ENCODE measurements around the gene FAAP20. TPM values are rescaled to one million over a fixed set of nuclear protein-coding genes. Genes with fewer than 3 reads are reported as not detected.

The FAAP20 gene
- total RNA-seq, 4 donors from 2014 or later: 19.4 to 84.5 (median 34.9) TPM

DNA sequence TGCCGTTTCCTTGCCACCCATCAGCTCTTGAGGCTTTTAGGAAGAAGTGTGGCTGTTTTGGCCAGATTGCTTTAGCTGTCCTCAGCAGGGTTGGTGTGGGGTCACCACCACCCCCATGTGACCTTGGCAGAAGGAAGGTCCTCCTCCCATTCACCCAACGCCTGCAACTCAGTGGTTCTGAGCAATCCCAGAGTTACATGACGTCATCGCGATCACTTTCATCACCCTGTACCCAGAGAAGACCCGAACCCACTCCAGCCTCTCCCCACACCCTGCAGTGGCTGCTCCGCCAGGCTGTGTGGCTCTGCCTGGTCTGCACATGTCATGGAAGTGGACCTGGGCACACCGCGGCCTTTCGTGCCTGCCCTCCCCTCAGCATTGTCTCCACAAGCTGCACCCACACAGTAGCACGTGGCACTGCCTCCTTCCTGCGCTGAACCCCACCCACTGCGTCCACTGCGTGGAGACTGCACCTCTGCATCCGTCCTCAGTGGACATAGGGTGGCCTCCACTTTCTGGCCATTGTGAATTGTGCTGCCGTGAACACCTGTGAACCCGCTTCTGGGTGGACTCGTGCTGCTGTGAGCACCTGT lies 16.5 kb downstream of the FAAP20 start:
- Histone ChIP-seq H3K27ac (no peak overlapping the region), H3K4me3 (no peak overlapping the region), H3K9me3 (no peaks in the 10 kb centered on the region), H3K36me3 (no peaks in the 10 kb centered on the region), H3K4me1 (no peaks in the 10 kb centered on the region), H3K27me3 (no peaks in the 10 kb centered on the region)
- no peak for TF ChIP-seq POLR2A (IDR thresholded peaks at IDR 0.05)
- TF ChIP-seq EP300 (IDR thresholded peaks at IDR 0.05; ENCODE audit: low read depth): no peak
- TF ChIP-seq, protein P1, sequence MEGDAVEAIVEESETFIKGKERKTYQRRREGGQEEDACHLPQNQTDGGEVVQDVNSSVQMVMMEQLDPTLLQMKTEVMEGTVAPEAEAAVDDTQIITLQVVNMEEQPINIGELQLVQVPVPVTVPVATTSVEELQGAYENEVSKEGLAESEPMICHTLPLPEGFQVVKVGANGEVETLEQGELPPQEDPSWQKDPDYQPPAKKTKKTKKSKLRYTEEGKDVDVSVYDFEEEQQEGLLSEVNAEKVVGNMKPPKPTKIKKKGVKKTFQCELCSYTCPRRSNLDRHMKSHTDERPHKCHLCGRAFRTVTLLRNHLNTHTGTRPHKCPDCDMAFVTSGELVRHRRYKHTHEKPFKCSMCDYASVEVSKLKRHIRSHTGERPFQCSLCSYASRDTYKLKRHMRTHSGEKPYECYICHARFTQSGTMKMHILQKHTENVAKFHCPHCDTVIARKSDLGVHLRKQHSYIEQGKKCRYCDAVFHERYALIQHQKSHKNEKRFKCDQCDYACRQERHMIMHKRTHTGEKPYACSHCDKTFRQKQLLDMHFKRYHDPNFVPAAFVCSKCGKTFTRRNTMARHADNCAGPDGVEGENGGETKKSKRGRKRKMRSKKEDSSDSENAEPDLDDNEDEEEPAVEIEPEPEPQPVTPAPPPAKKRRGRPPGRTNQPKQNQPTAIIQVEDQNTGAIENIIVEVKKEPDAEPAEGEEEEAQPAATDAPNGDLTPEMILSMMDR (IDR thresholded peaks at IDR 0.05): no peak
- no peak for TF ChIP-seq POLR2AphosphoS5 (IDR thresholded peaks at IDR 0.05)
- DNase-seq: no peak
- intact Hi-C loops (cut with DNase I; ENCODE audit: low total_unique reads) (no loop called here), in situ Hi-C loops (cut with MboI; ENCODE audit: low pct_ligation_motif_present in 1 of 4, low pct_unique_long_range_greater_than_20kb in 1 of 4, low sequenced_read_pairs in 3 of 4) (loop anchor here in 2 of 4 donors (25.0 kb wide), 2 partner anchors 359 to 609 kb away; partner anchors contain the start of genes HES5 (in 1 of the 2) and PANK4 (in 1 of the 2))
- 91% methylated on average over 18 of the region's 18 CpGs; no CpG with 5 or more reads in 1 of the 2 donors for WGBS, 2 donors (ENCODE audit: low coverage in 1 of 2)

DNA sequence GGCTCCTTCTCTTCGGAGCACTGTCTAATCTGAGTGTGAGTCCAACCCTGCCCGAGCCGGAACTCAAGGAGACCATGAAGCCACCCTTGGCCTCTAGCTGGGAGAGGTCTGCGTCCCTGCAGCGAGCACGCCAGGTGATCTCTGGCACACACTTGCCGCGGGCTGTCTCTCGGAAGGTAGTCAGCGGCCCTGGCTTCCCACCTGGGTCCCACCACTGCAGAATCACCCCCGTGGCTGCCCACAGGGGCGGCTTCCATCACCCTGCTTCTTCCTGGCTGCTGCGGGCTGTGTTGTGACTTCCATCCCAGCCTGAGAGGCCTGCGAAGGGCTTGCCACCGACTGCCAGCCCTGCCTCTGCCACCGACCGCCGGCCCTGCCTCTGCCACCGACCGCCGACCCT lies 17.0 kb downstream of the FAAP20 start:
- DNase-seq: no peak
- in situ Hi-C loops (cut with MboI; ENCODE audit: low pct_ligation_motif_present in 1 of 4, low pct_unique_long_range_greater_than_20kb in 1 of 4, low sequenced_read_pairs in 3 of 4): loop anchor here in 2 of 4 donors (25.0 kb wide), 2 partner anchors 360 to 610 kb away; partner anchors contain the start of genes HES5 (in 1 of the 2) and PANK4 (in 1 of the 2)
- no peak overlapping the region for H3K27ac ChIP-seq
- TF ChIP-seq EP300 (IDR thresholded peaks at IDR 0.05; ENCODE audit: low read depth) (no peak), POLR2A (IDR thresholded peaks at IDR 0.05) (no peak), POLR2AphosphoS5 (IDR thresholded peaks at IDR 0.05) (no peak)
- TF ChIP-seq, protein P1 (IDR thresholded peaks at IDR 0.05): no peak
- H3K36me3 ChIP-seq: no peaks in the 10 kb centered on the region
- H3K4me3 ChIP-seq: no peak overlapping the region
- no peaks in the 10 kb centered on the region for H3K9me3 ChIP-seq
- WGBS, 2 donors (ENCODE audit: low coverage in 1 of 2): 96% methylated on average over 19 of the region's 21 CpGs; no CpG with 5 or more reads in 1 of the 2 donors
- H3K4me1 ChIP-seq: no peaks in the 10 kb centered on the region
- H3K27me3 ChIP-seq: no peaks in the 10 kb centered on the region
- intact Hi-C loops (cut with DNase I; ENCODE audit: low total_unique reads): no loop called here

DNA sequence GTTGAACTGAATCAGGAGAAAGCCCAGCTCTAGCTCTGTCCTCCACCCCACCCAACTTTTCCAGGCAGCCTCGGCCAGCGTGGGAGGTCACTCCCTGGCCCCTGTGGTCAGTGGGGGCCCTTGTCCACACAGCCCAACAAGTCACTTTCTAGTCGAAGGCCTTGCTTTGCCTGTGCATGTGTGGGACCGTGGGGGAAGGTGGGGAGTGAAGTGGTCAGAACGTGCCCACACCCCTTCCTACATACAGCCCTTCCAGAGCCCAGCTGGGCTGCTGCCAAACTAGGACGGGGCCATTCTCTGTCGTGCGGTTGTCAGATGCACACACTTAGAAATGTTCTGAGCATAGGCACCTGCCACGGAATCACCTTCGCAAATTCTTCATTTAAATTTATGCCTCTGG lies 18.0 kb downstream of the FAAP20 start:
- Histone ChIP-seq H3K27ac (no peak overlapping the region), H3K4me1 (no peaks in the 10 kb centered on the region), H3K27me3 (no peaks in the 10 kb centered on the region), H3K4me3 (no peak overlapping the region), H3K36me3 (no peaks in the 10 kb centered on the region), H3K9me3 (no peaks in the 10 kb centered on the region)
- in situ Hi-C loops (cut with MboI; ENCODE audit: low pct_ligation_motif_present in 1 of 4, low pct_unique_long_range_greater_than_20kb in 1 of 4, low sequenced_read_pairs in 3 of 4) (loop anchor here in 2 of 4 donors (25.0 kb wide), 2 partner anchors 361 to 611 kb away; partner anchors contain the start of genes HES5 (in 1 of the 2) and PANK4 (in 1 of the 2)), intact Hi-C loops (cut with DNase I; ENCODE audit: low total_unique reads) (no loop called here)
- no peak for DNase-seq
- no peak for TF ChIP-seq EP300 (IDR thresholded peaks at IDR 0.05; ENCODE audit: low read depth)
- no peak for TF ChIP-seq POLR2AphosphoS5 (IDR thresholded peaks at IDR 0.05)
- TF ChIP-seq, protein P1 (IDR thresholded peaks at IDR 0.05): no peak
- TF ChIP-seq POLR2A (IDR thresholded peaks at IDR 0.05): no peak
- 90% methylated on average over 10 of the region's 10 CpGs; no CpG with 5 or more reads in 1 of the 2 donors for WGBS, 2 donors (ENCODE audit: low coverage in 1 of 2)

DNA sequence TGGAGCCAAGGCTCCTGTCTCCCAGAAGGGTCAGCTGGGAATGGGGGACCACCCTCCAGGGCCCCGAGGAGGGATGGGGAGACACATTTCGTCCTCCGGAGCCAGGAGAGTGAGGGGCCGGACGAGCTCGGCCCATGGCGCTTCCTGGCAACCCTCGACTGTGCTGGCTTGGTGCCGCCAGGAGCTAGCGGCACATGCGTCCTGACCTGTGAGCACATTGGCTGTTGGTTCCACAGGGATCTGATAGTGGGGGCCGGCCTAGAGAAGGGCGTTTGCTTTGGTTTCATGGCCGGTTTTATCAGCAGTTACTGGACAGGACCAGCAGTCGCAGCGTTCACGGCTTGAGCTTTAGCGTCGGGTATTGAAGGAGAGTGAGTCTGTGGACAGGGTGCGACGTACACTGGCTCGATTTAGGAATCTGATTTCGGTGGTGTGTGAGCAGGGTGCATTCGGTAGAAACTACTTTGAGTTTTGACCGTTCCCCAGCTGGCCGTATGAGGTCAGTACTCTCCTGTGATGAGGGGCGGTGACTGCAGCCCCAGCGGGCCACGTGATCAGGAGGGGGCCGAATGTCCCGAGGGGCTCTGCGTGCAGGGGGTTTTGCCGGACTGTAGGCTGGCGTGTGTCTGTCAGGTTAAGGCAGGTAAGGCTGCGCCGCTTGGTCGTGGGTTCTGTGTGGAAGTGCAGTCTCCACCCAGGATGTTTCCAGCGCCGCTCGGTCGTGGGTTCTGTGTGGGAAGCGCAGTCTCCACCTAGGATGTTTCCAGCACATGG lies 18.7 kb downstream of the FAAP20 start:
- TF ChIP-seq POLR2A (IDR thresholded peaks at IDR 0.05): no peak
- no peak for TF ChIP-seq EP300 (IDR thresholded peaks at IDR 0.05; ENCODE audit: low read depth)
- TF ChIP-seq POLR2AphosphoS5 (IDR thresholded peaks at IDR 0.05): no peak
- TF ChIP-seq, protein P1 (IDR thresholded peaks at IDR 0.05): no peak
- in situ Hi-C loops (cut with MboI; ENCODE audit: low pct_ligation_motif_present in 1 of 4, low pct_unique_long_range_greater_than_20kb in 1 of 4, low sequenced_read_pairs in 3 of 4): loop anchor here in 2 of 4 donors (25.0 kb wide), 2 partner anchors 361 to 611 kb away; partner anchors contain the start of genes HES5 (in 1 of the 2) and PANK4 (in 1 of the 2)
- H3K4me1 ChIP-seq: no peaks in the 10 kb centered on the region
- no peak overlapping the region for H3K27ac ChIP-seq
- no peaks in the 10 kb centered on the region for H3K36me3 ChIP-seq
- no peak overlapping the region for H3K4me3 ChIP-seq
- DNase-seq: no peak
- no peaks in the 10 kb centered on the region for H3K9me3 ChIP-seq
- WGBS, 2 donors (ENCODE audit: low coverage in 1 of 2): 93 to 100% methylated on average over 1 to 42 of the region's 42 CpGs
- intact Hi-C loops (cut with DNase I; ENCODE audit: low total_unique reads): no loop called here
- no peaks in the 10 kb centered on the region for H3K27me3 ChIP-seq
